Measurements from ENCODE around the gene TMEM221. TPM values are rescaled to one million over a fixed set of nuclear protein-coding genes. Genes with fewer than 3 reads are reported as not detected.

The TMEM221 gene
- total RNA-seq, 2 experiments from 2014 or later, result not detected

GRCh38 chr19:17436874-17437267 lies 11.6 kb downstream of the TMEM221 start:
- intact Hi-C loops (cut with DNase I, micrococcal nuclease), result no loop called here
- Histone ChIP-seq H3K36me3 (ENCODE audit: insufficient read depth, low read length) (no peaks in the 10 kb centered on the region), H3K27ac (ENCODE audit: low read depth in 1 of 2, low read length in 2 of 2) (no peak overlapping the region), H3K9me3 (ENCODE audit: control insufficient read depth in 1 of 2, insufficient read depth in 1 of 2, low read length in 2 of 2) (peaks cover 4 to 9% of the 10 kb centered on the region in 2 experiments), H3K4me3 (ENCODE audit: low read length) (no peak overlapping the region), H3K4me1 (ENCODE audit: insufficient read depth, low read length) (no peaks in the 10 kb centered on the region), H3K27me3 (ENCODE audit: control insufficient read depth in 1 of 2, insufficient read depth in 2 of 2, low read length in 2 of 2) (peaks cover 0 to 2% of the 10 kb centered on the region in 2 experiments)
- Mint-ChIP-seq H3K27ac (no peak overlapping the region), H3K9me3 (no peaks in the 10 kb centered on the region), H3K27me3 (no peaks in the 10 kb centered on the region), H3K4me3 (no peak overlapping the region), H3K4me1 (ENCODE audit: low read depth) (no peaks in the 10 kb centered on the region), H3K36me3 (ENCODE audit: low read depth) (no peaks in the 10 kb centered on the region)
- DNase-seq (no peak), ATAC-seq (ENCODE audit: poor library complexity) (no peak)
- CTCF ChIA-PET, result no interaction called here
- TF ChIP-seq CTCF (IDR thresholded peaks at IDR 0.05), result no peak
- POLR2A ChIA-PET, result no interaction called here

- Mint-ChIP-seq H3K27me3 (no peaks in the 10 kb centered on the region), H3K9me3 (no peaks in the 10 kb centered on the region), H3K4me1 (ENCODE audit: low read depth) (no peaks in the 10 kb centered on the region), H3K4me3 (no peak overlapping the region), H3K27ac (no peak overlapping the region), H3K36me3 (ENCODE audit: low read depth) (no peaks in the 10 kb centered on the region)
- H3K4me3 ChIP-seq (ENCODE audit: low read length), result no peak overlapping the region
- TF ChIP-seq CTCF (IDR thresholded peaks at IDR 0.05), result no peak
- no peaks in the 10 kb centered on the region for H3K36me3 ChIP-seq (ENCODE audit: insufficient read depth, low read length)
- ChIA-PET POLR2A (no interaction called here), CTCF (no interaction called here)
- peaks cover under 1 to 9% of the 10 kb centered on the region in 2 experiments for H3K9me3 ChIP-seq (ENCODE audit: control insufficient read depth in 1 of 2, insufficient read depth in 1 of 2, low read length in 2 of 2)
- no peaks in the 10 kb centered on the region for H3K4me1 ChIP-seq (ENCODE audit: insufficient read depth, low read length)
- ATAC-seq (ENCODE audit: poor library complexity), result no peak
- peaks cover 0 to 2% of the 10 kb centered on the region in 2 experiments for H3K27me3 ChIP-seq (ENCODE audit: control insufficient read depth in 1 of 2, insufficient read depth in 2 of 2, low read length in 2 of 2)
- H3K27ac ChIP-seq (ENCODE audit: low read depth in 1 of 2, low read length in 2 of 2), result no peak overlapping the region
- intact Hi-C loops (cut with DNase I, micrococcal nuclease), result no loop called here
- no peak for DNase-seq
These were observed 12.2 kb downstream of the TMEM221 start for GRCh38 chr19:17436094-17436873.

- Mint-ChIP-seq H3K4me1 (ENCODE audit: low read depth) (no peaks in the 10 kb centered on the region), H3K36me3 (ENCODE audit: low read depth) (no peaks in the 10 kb centered on the region), H3K27ac (no peak overlapping the region), H3K27me3 (no peaks in the 10 kb centered on the region), H3K4me3 (no peak overlapping the region), H3K9me3 (no peaks in the 10 kb centered on the region)
- H3K27me3 ChIP-seq (ENCODE audit: control insufficient read depth in 1 of 2, insufficient read depth in 2 of 2, low read length in 2 of 2), result no peaks in the 10 kb centered on the region
- DNase-seq (no peak), ATAC-seq (ENCODE audit: poor library complexity) (no peak)
- intact Hi-C loops (cut with DNase I, micrococcal nuclease), result no loop called here
- H3K9me3 ChIP-seq (ENCODE audit: control insufficient read depth in 1 of 2, insufficient read depth in 1 of 2, low read length in 2 of 2), result peaks cover 0 to 9% of the 10 kb centered on the region in 2 experiments
- H3K36me3 ChIP-seq (ENCODE audit: insufficient read depth, low read length), result no peaks in the 10 kb centered on the region
- ChIA-PET POLR2A (no interaction called here), CTCF (no interaction called here)
- no peak for TF ChIP-seq CTCF (IDR thresholded peaks at IDR 0.05)
- no peak overlapping the region for H3K4me3 ChIP-seq (ENCODE audit: low read length)
- no peak overlapping the region for H3K27ac ChIP-seq (ENCODE audit: low read depth in 1 of 2, low read length in 2 of 2)
- H3K4me1 ChIP-seq (ENCODE audit: insufficient read depth, low read length), result no peaks in the 10 kb centered on the region
These were observed 13.2 kb downstream of the TMEM221 start for GRCh38 chr19:17435218-17435617.

Data from CD4-positive, alpha-beta T cell (primary cell).